ENCODE data around the gene FETUB.

The FETUB gene, protein sequence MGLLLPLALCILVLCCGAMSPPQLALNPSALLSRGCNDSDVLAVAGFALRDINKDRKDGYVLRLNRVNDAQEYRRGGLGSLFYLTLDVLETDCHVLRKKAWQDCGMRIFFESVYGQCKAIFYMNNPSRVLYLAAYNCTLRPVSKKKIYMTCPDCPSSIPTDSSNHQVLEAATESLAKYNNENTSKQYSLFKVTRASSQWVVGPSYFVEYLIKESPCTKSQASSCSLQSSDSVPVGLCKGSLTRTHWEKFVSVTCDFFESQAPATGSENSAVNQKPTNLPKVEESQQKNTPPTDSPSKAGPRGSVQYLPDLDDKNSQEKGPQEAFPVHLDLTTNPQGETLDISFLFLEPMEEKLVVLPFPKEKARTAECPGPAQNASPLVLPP

DNA sequence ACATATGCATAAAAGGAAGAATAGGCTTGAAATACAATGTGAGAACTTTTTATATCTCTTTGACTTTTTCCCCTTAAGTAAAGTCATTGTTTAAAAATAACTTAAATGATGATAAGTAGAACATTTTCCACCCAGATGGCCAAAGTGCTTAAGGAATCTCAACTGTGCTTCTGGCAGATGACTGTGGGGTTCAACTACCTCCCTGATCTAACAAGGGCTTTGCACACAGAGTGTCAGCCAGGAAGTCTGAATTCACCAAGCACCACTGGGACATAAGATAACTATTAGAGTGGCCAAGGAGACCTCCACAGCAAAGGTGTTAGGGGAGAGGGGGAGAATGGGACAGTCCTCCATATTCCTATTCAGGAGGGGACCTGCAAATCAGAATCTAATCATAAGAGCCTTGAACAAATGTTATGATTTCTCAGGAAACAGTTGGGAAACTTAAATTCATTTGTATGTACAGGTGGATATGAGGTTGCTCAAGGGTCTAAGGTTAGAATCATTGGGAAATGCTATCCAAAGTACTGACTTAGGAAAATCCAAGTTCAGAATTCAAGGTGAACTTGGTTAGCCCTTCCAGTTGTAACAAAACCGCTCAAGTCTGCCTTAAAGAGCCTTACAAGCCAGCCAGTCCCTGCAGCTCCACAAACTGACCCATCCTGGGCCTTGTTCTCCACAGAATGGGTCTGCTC, at the start of gene FETUB:
TSS of gene FETUB (plus strand) at position 622 of the 695 bp plus-strand sequence. CDS start at position 684, 62 bp downstream.
- no peak for FAIRE-seq

DNA sequence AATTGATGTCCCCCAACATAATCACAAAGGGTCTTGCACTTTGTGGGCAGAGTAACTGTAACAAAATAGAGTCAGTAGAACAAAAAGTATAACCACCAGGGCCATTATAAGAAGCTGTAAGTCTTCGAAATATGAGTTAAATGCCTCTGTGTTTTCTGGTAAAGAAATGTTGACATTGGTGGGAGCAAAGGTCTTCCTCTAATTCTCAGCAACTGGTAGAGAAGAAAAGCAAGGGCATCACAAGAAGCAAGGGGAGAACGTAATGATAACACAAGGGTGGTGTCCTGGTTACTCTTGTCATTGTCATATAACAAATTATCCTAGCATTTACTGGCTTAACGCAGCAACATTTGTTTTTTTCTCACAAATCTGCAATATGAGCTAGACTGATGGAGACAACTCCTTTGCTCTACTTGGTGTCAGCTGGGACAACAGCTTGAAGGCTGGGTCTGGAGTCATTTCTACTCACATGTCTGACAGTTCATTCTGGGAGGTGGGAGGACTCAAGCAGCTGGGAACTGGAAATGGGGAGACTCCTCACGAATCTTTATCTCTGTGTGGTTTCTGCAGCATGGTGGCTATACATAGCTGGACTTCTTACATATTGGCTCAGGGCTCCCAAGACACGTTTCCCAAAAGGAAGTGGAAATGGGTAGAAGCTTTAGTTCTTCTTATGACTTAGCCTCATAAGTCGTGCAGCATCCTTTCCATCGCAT, 49.5 kb upstream of the FETUB start:
- FAIRE-seq = no peak

DNA sequence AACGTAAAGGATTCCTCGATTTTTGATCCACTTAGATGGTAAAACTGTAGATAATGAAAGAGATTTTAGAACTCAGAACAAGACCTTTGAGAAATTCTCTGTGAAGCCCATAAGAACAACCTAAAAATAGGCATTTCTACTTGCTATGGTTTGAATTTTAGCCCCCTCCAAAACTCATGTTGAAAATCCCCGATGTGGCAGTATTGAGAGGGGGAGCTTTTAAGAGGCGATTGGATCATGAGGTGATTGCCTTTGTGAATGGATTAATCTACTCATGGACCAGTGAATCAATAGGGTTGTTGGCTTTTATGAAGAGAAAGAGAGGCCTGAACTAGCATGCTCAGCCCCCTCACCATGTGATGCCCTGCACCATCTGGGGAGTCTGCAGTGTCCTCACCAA, 47.5 kb upstream of the FETUB start:
- no peak for FAIRE-seq

DNA sequence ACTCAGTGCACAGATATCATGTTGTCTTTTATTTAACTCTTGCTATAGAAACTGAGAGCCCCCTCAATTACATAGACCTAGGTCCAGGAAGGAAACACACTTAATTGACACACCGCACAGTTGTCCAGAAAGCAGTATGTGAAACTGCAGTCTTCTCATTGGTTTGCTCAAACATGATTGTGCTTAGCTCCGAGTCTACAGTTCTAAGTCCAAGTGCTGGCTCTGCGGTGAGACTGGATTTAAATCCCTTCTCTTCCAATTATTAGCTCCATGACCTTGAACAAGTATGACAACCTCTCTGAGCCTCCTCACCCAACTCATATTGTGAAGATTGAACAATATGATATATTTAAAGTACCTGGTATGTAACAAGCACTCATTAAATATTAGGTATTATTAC, 46.3 kb upstream of the FETUB start:
- no peak for FAIRE-seq

DNA sequence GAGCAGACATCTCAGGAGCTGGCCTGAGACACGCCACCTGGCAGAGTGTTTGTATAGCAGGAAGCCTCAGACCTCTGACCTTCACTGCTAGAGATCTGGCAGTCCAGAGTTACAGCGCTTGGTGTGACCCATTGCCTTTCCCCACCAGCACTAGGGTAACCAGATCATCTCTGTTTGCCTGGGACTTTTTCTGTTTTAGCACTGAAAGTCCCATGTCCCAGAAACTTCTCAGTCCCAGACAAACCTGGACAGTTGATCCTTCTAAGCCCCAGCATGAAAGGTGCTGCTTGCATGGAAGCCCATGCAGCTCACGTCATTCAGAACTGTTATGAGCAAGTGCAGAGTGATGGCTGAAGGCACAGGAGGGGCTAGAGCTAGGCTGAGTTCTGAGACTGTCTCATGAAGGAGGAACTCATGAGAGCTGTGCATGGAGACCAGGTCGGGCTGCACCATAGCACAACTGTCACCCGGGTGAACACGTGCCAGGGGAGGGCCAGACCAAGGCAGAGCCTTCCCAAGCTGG, 45.5 kb upstream of the FETUB start:
- no peak for FAIRE-seq

DNA sequence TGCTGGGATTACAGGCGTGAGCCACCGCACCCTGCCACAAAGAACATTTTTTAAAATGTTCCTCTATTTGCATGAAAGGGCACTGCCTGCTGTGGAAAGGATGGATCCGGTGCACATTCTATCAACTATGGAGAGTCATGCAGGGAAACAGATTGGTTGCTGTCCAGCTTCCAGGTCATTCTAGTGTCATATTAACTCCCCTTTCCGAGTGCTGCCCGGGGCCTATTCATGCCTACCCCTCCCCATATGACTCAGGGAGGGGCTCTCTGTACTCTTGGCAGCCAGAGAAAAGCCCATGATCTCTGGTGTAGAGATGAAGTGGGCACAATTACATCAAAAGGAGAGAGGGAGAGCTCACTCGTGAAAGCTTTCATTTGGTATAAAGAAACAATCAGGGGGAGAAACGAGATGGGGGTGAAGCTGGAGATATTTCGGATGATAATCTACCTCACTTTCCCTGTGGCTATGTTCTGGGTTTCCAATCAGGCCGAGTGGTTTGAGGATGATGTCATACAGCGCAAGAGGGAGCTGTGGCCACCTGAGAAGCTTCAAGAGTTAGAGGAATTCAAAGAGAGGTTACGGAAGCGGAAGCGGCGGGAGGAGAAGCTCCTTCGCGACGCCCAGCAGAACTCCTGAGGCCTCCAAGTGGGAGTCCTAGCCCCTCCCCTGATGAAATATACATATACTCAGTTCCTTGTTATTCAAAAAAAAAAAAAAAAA, 43.5 kb upstream of the FETUB start:
- FAIRE-seq = no peak

DNA sequence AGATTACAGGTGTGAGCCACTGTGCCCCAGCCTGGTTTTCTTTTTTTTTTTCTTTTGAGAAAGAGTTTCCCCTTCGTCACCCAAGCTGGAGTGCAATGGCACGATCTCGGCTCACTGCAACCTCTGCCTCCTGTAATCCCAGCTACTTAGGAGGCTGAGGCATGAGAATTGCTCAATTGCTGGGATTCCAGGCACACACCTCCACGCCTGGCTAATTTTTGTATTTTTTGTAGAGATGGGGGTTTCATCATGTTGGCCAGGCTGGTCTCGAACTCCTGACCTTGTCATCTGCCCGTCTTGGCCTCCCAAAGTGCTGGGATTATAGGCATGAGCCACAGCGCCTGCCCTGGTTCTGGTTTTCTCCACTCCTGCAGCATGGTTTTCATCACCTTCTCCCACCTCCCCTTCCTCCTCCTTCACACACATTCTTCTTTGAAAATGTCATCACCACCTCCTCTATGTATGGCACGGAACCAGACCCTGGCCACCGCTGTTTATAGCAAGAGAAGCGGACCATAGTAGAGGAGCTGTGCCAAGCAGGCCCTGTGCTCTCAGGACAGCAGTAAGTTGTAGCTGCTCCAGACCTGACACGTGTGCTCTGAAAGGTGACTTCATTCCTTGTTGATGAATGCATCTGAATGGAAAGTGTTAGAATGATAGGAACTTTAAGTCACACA, 42.0 kb upstream of the FETUB start:
- FAIRE-seq = no peak

DNA sequence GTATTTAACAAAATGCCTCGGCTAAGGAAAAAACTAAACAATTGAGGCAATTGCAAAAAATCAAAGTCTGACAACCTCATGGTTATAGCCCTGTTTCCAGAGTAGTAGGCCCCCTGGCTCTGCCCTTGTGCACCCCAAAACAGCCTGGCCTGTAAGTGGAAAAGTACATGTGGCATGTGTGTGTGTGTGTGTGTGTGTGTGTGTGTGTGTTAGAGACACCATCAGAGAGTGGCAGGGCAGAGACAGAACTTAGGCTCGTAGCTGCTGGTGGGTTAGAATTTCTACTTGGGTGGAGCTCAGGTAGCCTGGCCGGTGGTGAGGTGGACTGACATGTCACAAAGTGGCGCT, 41.4 kb upstream of the FETUB start:
- FAIRE-seq = no peak

DNA sequence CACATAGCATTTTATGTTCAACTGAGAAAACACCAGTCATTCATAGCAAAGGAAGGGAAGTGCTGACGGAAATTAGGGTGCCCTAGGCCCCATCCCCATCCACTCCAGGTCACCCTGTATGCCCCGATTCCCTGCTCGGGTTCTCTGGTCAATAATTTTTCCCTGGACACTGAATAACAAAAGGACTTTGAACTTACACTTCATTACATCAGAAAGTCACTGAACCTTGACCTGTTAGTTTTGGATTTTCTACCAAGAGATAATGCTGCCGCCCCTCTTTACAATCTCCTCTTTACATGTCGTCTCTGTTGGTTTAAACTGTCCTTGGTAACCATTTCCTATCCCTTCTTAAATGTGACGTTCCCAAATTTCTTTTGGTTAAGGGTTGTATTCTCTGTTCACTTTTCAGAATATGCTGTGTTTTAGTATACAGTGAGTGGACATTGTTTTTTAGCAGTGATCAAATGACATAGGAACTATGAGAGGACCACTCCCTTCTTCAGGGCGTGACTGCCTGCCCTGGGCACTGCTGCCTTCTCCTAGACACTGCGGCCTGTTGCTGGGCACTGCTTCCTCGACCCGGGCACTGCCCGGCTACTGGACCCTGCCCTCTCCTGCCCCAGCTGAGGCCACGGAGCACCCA, 40.9 kb upstream of the FETUB start:
- no peak for FAIRE-seq

DNA sequence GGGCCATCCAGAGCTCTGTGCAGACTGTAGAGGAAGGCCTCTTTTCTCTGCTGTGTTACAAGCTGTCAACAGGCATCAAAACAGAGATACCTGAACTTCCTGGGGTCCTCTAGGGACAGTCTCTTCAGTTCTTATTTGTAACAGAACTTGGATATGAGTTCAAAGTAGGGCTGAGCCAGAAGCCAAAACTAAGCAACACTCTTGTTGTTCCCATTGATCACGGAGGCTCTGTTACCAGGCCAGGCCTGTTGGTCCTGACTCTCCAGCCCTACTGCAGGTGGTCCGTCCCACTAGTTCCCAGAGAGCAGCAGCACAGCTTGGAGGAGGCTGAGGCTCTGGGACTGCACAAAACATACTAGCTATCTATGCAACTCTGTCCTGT, 40.4 kb upstream of the FETUB start:
- no peak for FAIRE-seq

DNA sequence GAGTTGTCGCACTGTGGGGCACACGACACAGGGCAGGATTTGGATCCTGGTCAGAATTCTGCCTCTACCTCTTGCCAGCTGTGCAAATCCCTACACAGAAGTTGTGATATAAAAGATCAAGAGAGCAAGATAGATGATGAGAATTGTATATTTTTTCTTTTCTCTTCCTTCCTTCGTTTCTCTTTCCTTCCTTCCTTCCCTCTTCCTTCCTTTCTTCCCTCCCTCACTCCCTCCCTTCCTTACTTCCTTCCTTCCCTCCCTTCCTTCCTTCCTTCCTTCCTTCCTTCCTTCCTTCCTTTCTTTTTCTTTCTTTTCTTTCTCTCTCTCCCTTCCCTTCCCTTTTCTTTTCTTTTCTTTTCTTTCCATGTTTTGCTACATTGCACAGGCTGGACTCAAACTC, 39.3 kb upstream of the FETUB start:
- FAIRE-seq = no peak

DNA sequence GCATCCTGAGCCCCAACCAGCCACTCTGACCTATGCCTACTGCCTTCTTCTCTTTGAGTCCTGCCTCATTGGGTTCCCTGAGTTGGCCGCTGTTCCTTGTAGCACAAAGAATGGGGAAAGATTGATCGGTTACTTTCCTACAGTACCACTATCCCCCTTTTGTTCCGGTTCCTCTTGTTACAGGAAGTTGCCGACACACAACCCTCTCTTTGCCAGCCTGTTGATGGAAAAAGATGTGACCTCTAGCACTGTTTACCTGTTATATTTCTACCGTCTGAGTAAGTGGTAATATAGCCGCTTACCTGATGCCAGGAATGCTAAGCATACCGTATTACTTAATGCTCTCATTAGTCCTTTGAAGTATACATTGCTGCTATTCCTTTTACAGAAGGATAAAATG, 37.0 kb upstream of the FETUB start:
- FAIRE-seq = no peak

DNA sequence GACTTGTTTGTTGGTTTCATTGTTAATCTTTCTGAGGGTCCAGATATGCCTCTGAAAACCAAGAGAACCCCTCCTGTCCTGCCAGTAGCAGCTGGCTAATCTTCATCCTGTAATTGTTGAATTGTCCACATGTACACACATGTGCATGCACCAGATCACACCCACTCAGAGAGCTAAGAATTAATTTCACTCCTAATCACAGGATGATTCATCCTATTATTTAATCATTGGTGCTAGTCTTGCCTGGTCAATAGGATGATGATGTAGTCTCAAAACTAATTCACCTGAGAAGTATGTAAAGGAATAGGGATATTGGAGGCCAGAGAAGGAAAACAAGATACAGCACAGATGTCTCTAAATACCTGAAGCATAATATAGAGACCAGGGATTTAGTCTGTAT, 35.1 kb upstream of the FETUB start:
- no peak for FAIRE-seq

DNA sequence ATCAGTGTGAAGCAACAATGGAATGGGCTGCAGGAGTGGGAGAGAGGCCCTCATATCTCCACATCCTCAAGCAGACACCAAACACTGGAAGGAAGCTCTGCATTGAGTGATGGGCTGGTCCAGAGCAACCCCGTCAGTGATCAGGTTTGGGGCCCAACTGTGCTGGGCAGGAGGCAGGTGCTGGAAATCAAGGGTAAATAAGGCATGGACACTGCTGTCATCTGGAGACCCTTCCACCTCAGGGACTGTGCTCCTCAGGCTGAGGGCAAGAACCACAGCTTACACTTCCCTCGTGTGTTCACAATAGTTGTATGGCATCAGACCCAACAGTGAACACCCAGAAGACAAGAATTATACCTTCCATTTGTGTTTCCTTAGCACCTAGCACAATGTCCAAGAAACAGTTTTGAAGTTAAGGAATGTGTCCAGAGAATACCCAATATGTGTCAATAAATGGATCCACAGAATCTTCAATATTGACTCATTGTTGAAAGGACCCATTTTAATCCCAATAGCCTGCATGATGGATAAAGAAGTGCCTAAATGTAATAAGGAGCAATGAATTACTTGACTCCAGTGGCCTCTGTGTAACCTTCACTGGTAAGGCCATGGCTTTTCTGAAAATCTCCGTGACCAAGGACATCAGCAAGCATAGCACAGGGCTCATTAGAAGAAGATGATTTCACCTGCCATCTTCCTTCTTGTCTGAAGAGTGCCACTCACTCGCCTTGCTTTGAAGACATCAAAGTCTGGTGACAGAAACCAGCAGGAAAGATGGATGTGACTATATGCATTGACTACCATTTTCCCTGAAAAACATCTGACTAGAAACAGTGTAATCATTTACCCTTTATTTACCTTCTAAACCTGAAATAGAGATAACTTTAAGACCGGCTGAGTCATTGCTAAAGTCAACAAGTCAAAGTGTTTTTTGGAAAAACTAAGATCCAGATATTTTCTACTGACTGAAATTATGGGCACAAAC, 34.3 kb upstream of the FETUB start:
- FAIRE-seq = no peak

DNA sequence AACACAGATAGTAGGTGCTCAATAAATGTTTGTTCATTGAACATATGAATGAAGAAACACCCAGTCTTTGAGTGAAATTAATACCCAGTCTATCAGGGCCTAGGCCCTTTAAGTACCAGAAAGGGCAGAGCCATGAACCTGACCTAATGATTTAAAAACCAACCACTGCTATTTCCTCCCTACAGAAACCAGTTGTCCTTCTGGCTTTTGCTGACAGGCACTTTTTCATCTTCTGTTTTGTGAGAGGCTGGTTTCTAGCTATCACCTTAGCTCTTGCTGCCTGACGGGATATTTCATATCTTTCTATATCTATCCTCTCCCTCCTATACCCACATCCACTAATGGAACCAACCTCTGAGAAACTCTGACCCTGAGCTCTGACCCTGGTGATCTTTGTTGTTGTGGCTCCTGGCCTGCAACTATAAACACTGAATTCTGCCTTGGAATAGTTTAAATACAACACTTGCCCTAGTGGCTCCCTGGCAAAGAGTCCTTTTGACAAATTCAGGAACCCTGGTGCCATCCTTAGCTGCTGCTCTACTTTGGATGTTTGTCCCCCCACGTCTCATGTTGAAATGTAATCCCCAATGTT, 31.5 kb upstream of the FETUB start:
- no peak for FAIRE-seq

DNA sequence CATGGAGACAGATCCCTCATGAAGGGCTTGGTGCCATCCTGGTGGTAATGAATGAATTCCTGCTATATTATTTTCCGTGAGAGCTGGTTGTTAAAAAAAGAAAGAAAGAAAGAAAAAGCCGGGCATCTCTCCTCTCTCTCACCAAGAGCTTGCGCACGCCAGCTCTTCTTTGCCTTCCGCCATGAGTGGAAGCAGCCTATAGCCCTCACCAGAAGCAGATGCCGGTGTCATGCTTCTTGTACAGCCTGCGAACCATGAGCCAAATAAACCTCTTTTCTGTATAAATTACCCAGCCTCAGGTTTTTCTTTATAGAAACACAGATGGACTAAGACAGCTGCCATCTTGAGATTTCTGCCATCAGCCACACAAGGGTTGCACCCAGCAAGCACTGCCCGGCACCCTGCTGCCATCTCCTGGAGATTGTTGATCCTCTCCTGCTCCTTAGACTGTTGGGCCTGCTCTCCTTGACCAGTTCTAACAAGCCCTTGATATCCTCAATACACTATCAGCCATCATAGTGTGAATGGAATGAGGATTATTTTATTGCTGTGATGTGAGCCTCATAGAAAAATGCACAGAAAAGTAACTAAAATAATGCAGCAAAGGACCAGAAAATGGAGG, 30.8 kb upstream of the FETUB start:
- FAIRE-seq = no peak

DNA sequence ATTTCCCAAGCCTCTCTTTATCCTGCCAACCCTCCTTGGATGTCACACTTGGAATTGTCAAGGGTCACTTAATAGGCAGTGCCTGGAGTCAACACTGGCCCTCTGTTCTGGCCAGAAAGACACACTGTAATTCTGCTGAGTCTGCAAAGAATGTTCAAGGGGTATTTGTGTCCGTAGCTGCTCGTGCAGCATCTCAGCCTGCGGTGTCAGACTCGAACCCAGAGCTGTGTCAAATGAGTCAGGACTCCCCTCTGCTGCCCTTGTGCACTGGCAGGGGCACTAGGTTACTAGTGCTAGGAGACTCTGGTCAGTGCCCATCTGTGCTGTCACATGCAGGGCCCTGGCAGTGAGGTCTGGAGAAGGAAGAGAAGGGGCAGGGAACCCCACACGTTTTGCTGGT, 28.1 kb upstream of the FETUB start:
- FAIRE-seq = no peak

DNA sequence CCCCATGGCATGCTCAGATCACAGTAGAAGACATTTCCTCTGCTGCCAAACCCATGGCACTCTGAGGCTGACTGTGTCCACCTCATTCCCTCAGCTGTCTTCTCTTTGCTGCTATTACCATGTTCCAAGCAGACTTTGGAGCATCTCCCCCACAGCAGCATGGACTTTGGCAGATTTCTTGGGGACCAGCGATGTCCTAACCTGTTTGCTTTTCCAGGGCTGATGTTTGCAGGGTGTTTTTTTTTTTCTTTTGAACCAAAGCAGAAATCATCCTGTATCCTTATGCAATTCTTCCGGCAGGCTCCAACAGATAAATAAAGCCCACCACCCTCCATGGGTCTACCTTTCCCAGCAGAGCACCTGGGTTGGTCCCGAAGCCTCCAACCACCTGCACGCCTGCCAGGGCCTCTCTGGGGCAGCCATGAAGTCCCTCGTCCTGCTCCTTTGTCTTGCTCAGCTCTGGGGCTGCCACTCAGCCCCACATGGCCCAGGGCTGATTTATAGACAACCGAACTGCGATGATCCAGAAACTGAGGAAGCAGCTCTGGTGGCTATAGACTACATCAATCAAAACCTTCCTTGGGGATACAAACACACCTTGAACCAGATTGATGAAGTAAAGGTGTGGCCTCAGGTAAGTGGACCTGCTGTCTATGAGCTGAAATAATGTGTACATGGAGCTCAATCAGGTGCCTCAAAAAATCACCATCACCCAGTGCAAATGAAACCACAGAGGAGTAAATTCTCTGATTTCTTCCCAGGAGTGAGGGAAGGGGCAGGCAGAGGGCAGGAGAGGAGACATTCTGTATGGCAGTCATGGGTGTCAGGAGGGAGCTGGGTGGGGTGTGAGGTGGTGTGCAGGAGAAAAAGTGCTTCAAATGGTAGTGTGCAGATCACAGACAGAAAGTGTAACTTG, 27.2 kb upstream of the FETUB start, which contains the start of gene AHSG:
TSS of gene AHSG (plus strand) at position 340 of the 916 bp plus-strand sequence. CDS start at position 422, 82 bp downstream.
- no peak for FAIRE-seq
